Brain microvascular endothelial cell (primary cell): Measurements from ENCODE around the gene NACC1.
"Not testable (repeated sequence)": the region's sequence is repeated elsewhere in the genome, so short reads cannot be mapped to it uniquely, and the experiment has no call there.

Experiments
- DNase-seq: peaks from one replicate; pipeline ENCODE4 v3.0.0-alpha.2; 2020
- H3K27ac ChIP-seq: fragments of 250-450 bp; sonication (Bioruptor Pico); 2 replicates; pipeline ENCODE4 v1.5.1; 2020; ENCODE audit warnings: mild to moderate bottlenecking, moderate library complexity
- H3K27me3 ChIP-seq: fragments of 250-450 bp; sonication (Bioruptor Pico); replicated peaks from 2 replicates; pipeline ENCODE4 v1.5.1; 2020; ENCODE audit warnings: mild to moderate bottlenecking
- H3K36me3 ChIP-seq: fragments of 250-450 bp; sonication (Bioruptor Pico); replicated peaks from 2 replicates; pipeline ENCODE4 v1.5.1; 2020; ENCODE audit warnings: mild to moderate bottlenecking
- H3K4me3 ChIP-seq: 2 replicates; pipeline ENCODE4 v1.5.1; 2011; ENCODE audit warnings: low read depth, mild to moderate bottlenecking, control low read depth, low read length, moderate library complexity
- in situ Hi-C: cut with HindIII; loops from 2 replicates; pipeline ENCODE4 v1.10.0; 2017; ENCODE audit warnings: low sequenced_read_pairs, low pct_ligation_motif_present
- TF ChIP-seq, protein P1 (sequence below): IDR thresholded peaks from 2 replicates; pipeline ENCODE4 v1.5.1; 2011; ENCODE audit warnings: low read depth, mild to moderate bottlenecking, moderate library complexity, low read length, control low read depth, inconsistent platforms; ENCODE audit errors: missing control alignments

The NACC1 gene

DNA sequence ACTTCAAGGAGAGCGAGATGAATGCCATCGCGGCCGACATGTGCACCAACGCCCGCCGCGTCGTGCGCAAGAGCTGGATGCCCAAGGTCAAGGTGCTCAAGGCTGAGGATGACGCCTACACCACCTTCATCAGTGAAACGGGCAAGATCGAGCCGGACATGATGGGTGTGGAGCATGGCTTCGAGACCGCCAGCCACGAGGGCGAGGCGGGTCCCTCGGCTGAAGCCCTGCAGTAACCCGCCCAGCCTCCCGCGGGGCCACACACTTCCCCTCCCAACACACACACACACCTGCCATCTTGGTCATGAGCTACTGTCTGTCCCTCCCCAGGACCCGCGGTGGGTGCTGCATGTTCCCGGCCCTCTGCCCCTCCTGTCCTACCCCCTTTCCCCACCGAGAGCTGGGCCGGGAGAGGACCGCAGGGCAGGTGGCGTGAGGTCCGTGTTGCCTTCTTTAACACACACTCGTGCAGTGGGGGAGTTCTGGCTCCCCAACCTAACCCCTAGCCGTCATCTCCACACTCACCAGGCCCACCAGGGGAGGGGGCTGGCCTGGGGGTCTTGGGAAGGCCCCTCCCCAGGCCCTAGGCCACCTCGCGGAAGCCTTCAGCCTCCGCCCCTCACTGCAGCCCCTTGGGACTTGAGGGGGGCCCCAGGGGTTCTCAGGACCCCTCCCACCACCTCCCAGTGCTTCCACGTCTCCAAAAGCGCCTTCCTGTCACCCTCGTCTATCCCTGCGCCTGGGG lies 20.3 kb downstream of the NACC1 start:
- H3K36me3 ChIP-seq: peaks cover 48% of the 10 kb centered on the region
- DNase-seq: no peak
- no peak overlapping the region for H3K4me3 ChIP-seq
- H3K27ac ChIP-seq: no peak overlapping the region
- no peaks in the 10 kb centered on the region for H3K27me3 ChIP-seq
- TF ChIP-seq, protein P1, sequence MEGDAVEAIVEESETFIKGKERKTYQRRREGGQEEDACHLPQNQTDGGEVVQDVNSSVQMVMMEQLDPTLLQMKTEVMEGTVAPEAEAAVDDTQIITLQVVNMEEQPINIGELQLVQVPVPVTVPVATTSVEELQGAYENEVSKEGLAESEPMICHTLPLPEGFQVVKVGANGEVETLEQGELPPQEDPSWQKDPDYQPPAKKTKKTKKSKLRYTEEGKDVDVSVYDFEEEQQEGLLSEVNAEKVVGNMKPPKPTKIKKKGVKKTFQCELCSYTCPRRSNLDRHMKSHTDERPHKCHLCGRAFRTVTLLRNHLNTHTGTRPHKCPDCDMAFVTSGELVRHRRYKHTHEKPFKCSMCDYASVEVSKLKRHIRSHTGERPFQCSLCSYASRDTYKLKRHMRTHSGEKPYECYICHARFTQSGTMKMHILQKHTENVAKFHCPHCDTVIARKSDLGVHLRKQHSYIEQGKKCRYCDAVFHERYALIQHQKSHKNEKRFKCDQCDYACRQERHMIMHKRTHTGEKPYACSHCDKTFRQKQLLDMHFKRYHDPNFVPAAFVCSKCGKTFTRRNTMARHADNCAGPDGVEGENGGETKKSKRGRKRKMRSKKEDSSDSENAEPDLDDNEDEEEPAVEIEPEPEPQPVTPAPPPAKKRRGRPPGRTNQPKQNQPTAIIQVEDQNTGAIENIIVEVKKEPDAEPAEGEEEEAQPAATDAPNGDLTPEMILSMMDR: no peak
- in situ Hi-C loops: no loop called here

DNA sequence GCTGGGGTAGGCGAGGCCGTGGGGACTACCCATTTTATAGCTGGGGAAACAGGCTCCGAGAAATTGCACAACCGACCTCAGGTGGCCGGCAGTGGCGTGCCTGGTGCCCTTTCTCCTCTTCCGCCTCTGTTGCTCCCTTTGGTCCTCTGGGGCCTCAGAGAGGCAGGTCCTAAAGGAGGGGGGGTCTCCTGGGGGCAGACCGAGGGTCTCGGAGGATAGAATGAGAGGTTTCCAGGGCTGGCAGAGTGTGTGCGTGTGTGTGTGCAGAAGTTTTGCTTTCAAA lies 20.8 kb downstream of the NACC1 start:
- Histone ChIP-seq H3K4me3 (no peak overlapping the region), H3K36me3 (peaks cover 47% of the 10 kb centered on the region), H3K27ac (no peak overlapping the region), H3K27me3 (no peaks in the 10 kb centered on the region)
- in situ Hi-C loops: no loop called here
- DNase-seq: no peak
- TF ChIP-seq, protein P1: no peak

DNA sequence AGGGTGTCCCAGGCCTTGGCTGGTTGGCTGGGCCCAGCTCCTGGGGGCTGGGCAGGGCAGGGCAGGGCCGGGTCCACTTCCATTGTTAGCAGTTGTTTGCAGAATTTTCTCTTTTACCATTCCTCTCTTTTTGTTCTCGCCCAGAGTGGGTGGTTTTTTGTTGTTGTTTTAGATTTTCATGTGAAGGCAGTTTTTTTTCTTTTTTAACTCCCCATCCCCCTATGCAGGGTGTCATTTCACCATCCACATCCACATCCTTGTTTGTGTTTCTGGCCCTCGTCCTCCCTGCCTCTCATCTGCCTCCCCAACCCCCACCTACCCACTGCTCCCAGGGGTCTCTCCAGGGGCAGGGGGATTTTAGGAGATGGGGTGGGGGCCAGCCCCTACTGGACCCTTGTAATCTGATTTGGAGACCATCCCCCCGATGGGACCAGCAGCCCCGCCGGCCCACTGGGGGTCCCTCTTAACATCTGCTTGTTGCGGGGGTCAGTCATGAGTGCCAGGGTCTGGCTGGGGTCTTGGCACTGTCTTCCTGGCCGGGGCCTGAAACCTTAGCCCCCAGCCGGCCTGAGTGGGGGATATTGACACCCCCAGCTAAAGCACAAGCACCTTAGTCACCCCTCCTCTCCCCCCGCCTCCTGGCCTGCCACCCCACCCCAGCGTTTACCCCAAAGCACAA lies 21.7 kb downstream of the NACC1 start:
- in situ Hi-C loops: no loop called here
- no peak for DNase-seq
- TF ChIP-seq, protein P1: no peak
- Histone ChIP-seq H3K27me3 (no peaks in the 10 kb centered on the region), H3K27ac (no peak overlapping the region), H3K36me3 (peaks cover 53% of the 10 kb centered on the region), H3K4me3 (no peak overlapping the region)

- no peak overlapping the region for H3K27ac ChIP-seq
- TF ChIP-seq, protein P1: no peak
- H3K27me3 ChIP-seq: no peaks in the 10 kb centered on the region
- no peak for DNase-seq
- no peak overlapping the region for H3K4me3 ChIP-seq
- peaks cover 15% of the 10 kb centered on the region for H3K36me3 ChIP-seq
- in situ Hi-C loops: no loop called here
These were observed 28.9 kb downstream of the NACC1 start for GRCh38 chr19:13146763-13147563.

- Histone ChIP-seq H3K4me3 (peak overlapping the region; percentile 91), H3K36me3 (peaks cover 21% of the 10 kb centered on the region)
- H3K27ac ChIP-seq, in situ Hi-C loops, DNase-seq, H3K27me3 ChIP-seq: not testable (repeated sequence)
These were observed 31.1 kb downstream of the NACC1 start for GRCh38 chr19:13149173-13149627.

GRCh38 chr19:13149628-13150186 lies 31.6 kb downstream of the NACC1 start:
- Histone ChIP-seq H3K4me3 (peak overlapping the region; percentile 91), H3K27me3 (no peaks in the 10 kb centered on the region), H3K27ac (peak overlapping the region; percentile 86), H3K36me3 (peaks cover 20% of the 10 kb centered on the region)
- in situ Hi-C loops: no loop called here
- TF ChIP-seq, protein P1: no peak
- peak; percentile 34 for DNase-seq
